ENCODE data around the gene COPG1. TPM values are rescaled to one million over a fixed set of nuclear protein-coding genes. Genes with fewer than 3 reads are reported as not detected.
A peak's percentile ranks its signal among the peaks of the same experiment; 100 is the strongest.

COPG1 gene
- total RNA-seq, 1 experiment from 2014 or later: 139 TPM

DNA sequence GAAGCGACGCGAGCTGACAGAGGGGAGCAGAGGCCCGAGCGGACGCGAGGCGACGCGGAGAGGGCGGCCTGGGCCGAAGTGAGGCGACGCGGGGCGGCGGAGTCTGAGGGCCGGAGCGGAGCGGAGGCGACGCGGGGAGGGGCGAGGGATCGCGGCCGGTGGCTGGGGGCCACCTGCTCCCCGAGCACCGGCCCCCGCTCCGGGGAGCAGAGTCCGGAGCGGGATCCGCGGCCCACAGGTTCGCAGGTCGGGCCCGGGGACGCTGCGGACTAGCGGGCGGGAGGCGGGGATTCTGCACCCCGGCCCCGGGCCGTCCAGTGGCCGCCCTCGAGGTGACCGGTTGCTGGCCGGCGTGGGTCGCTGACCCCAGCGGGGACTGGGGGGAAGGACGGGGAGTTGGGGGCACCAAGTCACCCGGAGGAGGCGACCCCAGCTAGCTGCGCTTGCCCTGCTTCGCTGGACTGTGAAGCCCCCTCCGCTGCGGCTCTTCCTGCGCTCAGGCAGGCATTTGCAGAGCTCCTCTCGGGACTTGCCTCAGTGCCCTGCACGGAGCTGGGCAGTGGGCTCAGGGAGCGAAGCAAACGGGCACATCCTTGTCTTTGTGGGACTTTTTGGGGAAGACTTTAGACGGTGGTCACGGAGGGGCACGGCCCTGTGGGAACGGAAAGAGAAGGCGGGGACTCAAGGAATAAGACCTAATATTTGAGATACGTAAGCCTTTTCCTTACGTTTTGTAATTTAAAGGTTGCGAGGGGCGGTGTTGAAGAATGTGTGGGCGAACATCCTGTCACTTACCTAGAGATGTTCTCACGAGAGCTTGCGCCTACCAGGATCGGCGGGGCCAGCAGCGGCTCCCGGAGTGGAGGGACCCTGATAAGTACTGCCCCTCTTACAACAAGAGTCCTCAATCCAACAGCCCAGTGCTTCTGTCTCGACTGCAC is 29.8 kb downstream of the COPG1 start:
- DNase-seq (ENCODE audit: low read depth): peak; percentile 59

GRCh38 chr3:129280183-129280582 is 30.8 kb downstream of the COPG1 start:
- DNase-seq (ENCODE audit: low read depth): no peak

- DNase-seq (ENCODE audit: low read depth): no peak
Observed at GRCh38 chr3:129281726-129282125, 32.3 kb downstream of the COPG1 start.

DNA sequence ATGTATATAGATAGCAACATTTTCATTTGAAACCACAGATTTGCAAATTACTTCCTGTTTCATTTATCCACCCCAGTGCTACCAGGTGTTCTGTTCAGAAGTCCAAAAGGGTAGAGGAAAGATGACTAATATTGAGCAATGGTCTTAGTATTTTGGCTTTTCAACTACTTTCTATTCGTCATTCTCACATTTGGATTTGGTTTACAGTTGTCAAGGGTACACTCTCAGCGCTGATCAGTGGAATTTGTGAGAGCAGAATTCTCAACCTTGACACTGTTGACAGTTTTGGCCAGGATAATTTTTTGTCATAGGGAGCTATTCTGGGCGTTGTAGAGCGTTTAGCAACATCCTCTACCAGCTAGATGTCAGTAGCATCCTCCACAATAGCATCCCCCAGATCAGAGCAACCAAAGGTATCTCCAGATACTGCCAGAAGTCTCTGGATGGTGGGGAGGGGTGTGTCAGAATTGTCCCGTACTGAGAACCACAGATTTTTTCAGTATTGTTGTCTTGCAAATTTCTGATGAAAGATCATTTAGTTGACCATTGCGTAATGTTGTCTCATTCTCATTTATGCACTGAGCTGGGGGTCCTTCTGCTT is 33.4 kb downstream of the COPG1 start:
- peak; percentile 57 for DNase-seq (ENCODE audit: low read depth)

DNA sequence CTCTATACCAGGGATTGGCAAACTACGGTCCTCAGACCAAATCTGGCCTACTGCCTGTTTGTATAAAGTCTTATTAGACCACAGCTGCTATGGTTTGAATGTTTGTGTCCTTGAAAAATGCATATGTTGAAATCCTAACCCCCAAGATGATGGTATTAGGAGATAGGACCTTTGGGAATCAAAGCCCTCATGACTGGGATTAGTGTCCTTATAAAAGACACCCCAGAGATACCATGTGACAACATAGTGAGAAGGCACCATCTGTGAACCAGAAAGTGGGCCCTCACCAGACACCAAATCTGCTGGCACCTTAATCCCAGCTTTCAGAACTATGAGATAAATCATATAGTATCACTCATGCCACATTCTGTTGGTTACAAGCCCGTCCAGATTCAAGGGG is 36.7 kb downstream of the COPG1 start:
- no peak for DNase-seq (ENCODE audit: low read depth)

- no peak for DNase-seq (ENCODE audit: low read depth)
Observed at GRCh38 chr3:129288446-129288845, 39.0 kb downstream of the COPG1 start.

DNA sequence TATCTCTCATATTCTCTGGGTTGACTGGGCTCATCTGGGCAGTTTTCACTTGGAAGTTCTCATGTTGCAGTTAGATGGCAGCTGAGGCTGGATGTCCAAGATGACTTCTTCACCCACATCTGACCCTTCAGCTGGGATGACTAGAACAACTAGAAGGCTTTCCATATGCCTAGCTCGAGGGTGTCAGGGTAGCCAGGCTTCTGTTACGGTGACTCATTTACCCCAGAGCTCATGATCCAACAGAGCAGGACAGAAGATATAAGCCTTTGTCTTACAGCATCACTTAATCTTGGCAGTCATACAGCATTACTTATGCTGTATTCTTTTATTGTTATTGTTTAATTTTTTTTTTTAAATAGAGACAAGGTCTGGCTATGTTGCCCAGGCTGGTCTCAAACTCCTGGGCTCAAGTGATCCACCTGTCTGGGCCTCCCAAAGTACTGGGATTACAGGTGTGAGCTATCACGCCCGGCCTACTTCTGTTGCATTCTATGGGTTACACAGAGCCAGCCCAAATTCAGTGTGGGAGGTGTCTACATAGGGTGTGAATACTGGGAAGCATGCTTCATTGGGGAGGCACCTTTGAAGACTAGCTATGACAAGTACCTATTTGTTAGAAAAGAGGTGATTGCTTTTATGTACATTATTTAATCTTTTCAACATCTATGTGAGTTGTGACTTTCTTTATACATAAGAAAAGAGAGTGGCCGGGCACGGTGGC is 40.0 kb downstream of the COPG1 start:
- peak; percentile 90 for DNase-seq (ENCODE audit: low read depth)

DNA sequence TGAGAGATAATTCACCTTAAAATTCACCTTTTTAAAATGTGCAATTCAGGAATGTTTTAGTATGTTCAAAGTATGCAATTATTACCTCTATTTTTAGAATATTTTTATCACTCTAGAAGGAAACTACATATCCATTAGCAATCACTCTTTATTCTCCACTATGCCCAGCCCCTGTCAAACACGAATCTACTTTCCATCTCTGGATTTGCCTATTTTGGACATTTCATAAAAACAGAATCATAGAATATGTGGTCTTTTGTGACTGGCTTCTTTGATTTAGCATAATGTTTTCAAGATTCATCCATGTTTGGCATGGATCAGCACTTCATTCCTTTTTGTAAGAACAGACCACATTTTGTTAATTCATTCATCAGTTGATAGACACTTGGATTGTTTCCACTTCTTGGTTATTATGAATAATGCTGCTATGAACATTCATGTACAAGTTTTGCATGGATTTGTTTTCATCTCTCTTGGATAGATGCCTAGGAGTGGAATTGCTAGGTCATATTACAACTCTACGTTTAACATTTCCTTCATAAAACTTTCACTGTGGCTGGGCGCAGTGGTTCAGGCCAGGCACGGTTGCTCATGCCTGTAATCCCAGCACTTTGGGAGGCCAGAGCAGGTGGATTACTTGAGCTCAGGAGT is 42.0 kb downstream of the COPG1 start:
- no peak for DNase-seq (ENCODE audit: low read depth)

GRCh38 chr3:129295286-129295685 is 45.9 kb downstream of the COPG1 start:
- DNase-seq (ENCODE audit: low read depth): no peak

GRCh38 chr3:129304146-129304961 is 54.9 kb downstream of the COPG1 start:
- no peak for DNase-seq (ENCODE audit: low read depth)

- DNase-seq (ENCODE audit: low read depth): no peak
Observed at GRCh38 chr3:129304962-129305222, 55.5 kb downstream of the COPG1 start.

GRCh38 chr3:129305592-129306091 is 56.2 kb downstream of the COPG1 start:
- DNase-seq (ENCODE audit: low read depth): no peak

- DNase-seq (ENCODE audit: low read depth): no peak
Observed at GRCh38 chr3:129308636-129309035, 59.2 kb downstream of the COPG1 start.

- DNase-seq (ENCODE audit: low read depth): no peak
Observed at GRCh38 chr3:129310111-129311011, 61.0 kb downstream of the COPG1 start.

- DNase-seq (ENCODE audit: low read depth): no peak
Observed at GRCh38 chr3:129311054-129311902, 61.9 kb downstream of the COPG1 start.

DNA sequence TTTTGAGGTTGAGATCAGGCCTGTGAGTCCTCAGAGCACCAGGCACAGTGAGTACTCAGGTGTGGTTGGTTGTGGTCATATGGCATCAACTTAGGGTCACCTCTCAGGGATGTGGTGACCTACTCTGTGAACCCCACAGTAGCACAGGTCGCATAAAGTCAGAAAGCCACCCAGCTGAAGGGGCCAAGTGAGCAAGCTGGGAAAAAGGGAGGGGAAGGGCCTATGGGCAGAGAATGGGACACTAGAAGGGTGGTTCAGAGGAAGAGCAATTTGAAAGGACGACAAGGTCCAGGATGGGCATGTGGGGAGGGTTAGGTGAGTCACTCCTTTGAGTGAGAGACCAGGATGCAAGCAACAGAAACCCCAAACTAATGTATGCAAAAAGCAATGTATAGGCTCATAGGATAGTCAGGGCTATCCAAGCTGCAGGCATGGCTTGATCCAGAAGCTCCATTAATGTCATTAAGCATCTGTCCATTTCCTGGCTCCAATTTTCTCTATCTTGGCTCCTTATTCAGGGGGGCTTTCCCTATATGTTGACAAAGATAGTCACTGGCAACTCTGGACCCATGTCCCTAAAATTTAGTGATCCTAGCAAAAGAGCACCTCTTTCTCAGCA is 62.7 kb downstream of the COPG1 start:
- DNase-seq (ENCODE audit: low read depth): no peak

DNA sequence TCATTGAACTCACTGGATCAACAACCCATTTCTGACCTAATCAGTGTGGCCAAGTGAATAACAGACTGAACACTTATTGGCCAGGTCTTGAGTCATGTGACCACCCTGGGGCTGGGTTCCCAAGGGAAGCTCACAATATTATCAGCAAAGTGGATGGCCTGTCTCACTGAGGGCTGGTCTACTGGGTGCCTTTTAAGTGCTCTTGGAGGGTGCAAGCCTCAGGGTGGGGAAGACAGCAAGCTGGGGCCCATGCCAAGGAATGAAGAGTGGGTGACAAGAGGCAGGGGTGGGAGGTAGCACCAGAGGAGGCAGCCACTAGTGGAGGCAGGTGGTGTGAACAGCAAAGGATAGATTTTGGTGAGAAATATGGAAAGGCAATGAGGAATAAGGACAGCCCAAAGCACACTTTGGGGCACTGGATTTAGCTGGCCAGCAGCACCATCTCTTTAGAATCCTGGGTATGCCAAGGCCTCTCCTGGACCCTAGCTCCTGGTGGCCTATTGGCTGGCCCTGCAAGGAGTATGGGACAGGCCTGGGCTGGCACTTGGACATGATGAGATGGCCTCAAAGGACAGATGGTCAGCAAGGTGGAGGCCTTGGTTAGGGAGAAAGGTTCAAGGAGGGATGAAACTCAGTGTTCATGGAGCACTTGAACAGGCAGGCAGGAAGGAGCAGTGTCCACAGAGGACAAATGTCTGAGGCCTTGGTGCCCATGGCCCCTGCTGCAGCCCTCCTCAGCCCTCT is 63.4 kb downstream of the COPG1 start:
- peak; percentile 24 for DNase-seq (ENCODE audit: low read depth)

DNA sequence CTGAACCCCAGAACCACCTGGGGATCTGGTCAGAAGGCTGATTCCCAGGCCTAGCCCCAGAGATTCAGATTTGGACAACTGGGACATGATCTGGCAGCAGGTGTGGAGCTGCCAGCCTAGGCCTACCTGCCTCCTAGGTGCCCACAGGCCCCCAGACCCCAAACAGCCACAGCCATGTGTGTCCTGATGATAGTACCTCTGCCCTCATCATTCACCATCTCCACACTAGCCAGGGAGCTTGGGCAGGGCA is 63.9 kb downstream of the COPG1 start:
- no peak for DNase-seq (ENCODE audit: low read depth)

All from RPMI7951 (cell line).